COLO668 (cell line): ENCODE data around the gene VGLL1.

Experiments used
- DNase-seq: peaks from one replicate; lab custom pipeline; 2025; ENCODE audit not compliant: unreplicated experiment; lab: John Stamatoyannopoulos, UW

VGLL1 gene

GRCh38 chrX:136551410-136551809 lies 19.4 kb downstream of the VGLL1 start:
- DNase-seq = no peak

- DNase-seq = no peak
Observed at GRCh38 chrX:136555694-136556093, 23.7 kb downstream of the VGLL1 start.

- DNase-seq = no peak
Observed at GRCh38 chrX:136572030-136572429, 40.0 kb downstream of the VGLL1 start.

- DNase-seq = no peak
Observed at GRCh38 chrX:136574548-136574947, 42.5 kb downstream of the VGLL1 start.

GRCh38 chrX:136577552-136577951 lies 45.5 kb downstream of the VGLL1 start:
- DNase-seq = peak; percentile 11

- DNase-seq = no peak
Observed at GRCh38 chrX:136580316-136580715, 48.3 kb downstream of the VGLL1 start.

- no peak for DNase-seq
Observed at GRCh38 chrX:136582624-136583023, 50.6 kb downstream of the VGLL1 start.

- no peak for DNase-seq
Observed at GRCh38 chrX:136584545-136584944, 52.5 kb downstream of the VGLL1 start.

- DNase-seq = no peak
Observed at GRCh38 chrX:136585262-136585661, 53.2 kb downstream of the VGLL1 start.

GRCh38 chrX:136585960-136586359 lies 53.9 kb downstream of the VGLL1 start:
- no peak for DNase-seq

GRCh38 chrX:136586386-136586785 lies 54.4 kb downstream of the VGLL1 start:
- DNase-seq = no peak

- DNase-seq = no peak
Observed at GRCh38 chrX:136587532-136587931, 55.5 kb downstream of the VGLL1 start.

GRCh38 chrX:136588036-136588435 lies 56.0 kb downstream of the VGLL1 start:
- DNase-seq = no peak

- no peak for DNase-seq
Observed at GRCh38 chrX:136589966-136590365, 58.0 kb downstream of the VGLL1 start.

- no peak for DNase-seq
Observed at GRCh38 chrX:136597356-136597755, 65.3 kb downstream of the VGLL1 start.

- no peak for DNase-seq
Observed at GRCh38 chrX:136597954-136598353, 65.9 kb downstream of the VGLL1 start.

- DNase-seq = no peak
Observed at GRCh38 chrX:136598631-136599030, 66.6 kb downstream of the VGLL1 start.

GRCh38 chrX:136600059-136600458 lies 68.0 kb downstream of the VGLL1 start:
- no peak for DNase-seq
